GM12878 (cell line): ENCODE data around the gene H1-8. TPM values are rescaled to one million over a fixed set of nuclear protein-coding genes. Genes with fewer than 3 reads are reported as not detected.

ENCODE experiments used
- ATAC-seq: fragments of 200-7000 bp; cut with Tn5 transposase; 3 replicates; pipeline ENCODE4 v1.9.1; 2020; ENCODE audit warnings: mild to moderate bottlenecking, moderate library complexity
- BruUV-seq: library from RNA; stranded (reverse); fragments of 400-500 nt; replicated peaks from 2 replicates; lab custom pipeline; 2021; lab: Mats Ljungman, UMichigan
- CTCF ChIA-PET: fragments of 300-600 bp; sonication (Branson Sonifier 250); formaldehyde crosslinking; extraction: SDS; loops from one replicate; lab custom pipeline; 2021; ENCODE audit warnings: inconsistent platforms; lab: Yijun Ruan, JAX
- POLR2A ChIA-PET: fragments of 350-600 bp; formaldehyde crosslinking; extraction: SDS; loops from one replicate; lab custom pipeline; 2021; ENCODE audit warnings: inconsistent platforms; lab: Charles Lee
- RAD21 ChIA-PET: fragments of 300-600 bp; sonication (Branson Sonifier 250); formaldehyde crosslinking; loops from one replicate; lab custom pipeline; 2023; ENCODE audit warnings: antibody characterized with exemption; ENCODE audit not compliant: unreplicated experiment; lab: Charles Lee
- SMC1A ChIA-PET: fragments of 300-600 bp; sonication (Branson Sonifier 250); formaldehyde crosslinking; loops from one replicate; lab custom pipeline; 2023; ENCODE audit not compliant: unreplicated experiment, uncharacterized antibody; lab: Charles Lee
- DNase-seq: peaks from one replicate; pipeline ENCODE4 v3.0.0-alpha.2; 2011; ENCODE audit warnings: low read depth, low spot score
- FAIRE-seq: peaks from 3 replicates; lab custom pipeline; 2011; peaks lifted over from hg19 to GRCh38; lab: Jason Lieb, UNC
- H2AFZ ChIP-seq: 2 replicates; pipeline ENCODE4 v1.6.0; 2011; ENCODE audit warnings: low read depth, low read length, control low read depth; ENCODE audit not compliant: control insufficient read depth
- H3K27ac ChIP-seq: 2 replicates; pipeline ENCODE4 v1.5.1; 2011; ENCODE audit warnings: control low read depth; ENCODE audit not compliant: control insufficient read depth, insufficient read depth
- H3K27me3 ChIP-seq, 2 experiments: replicated peaks in 1 of 2; 2 replicates each; pipeline versions ENCODE4 v1.6.0 to v1.6.1; 2011; ENCODE audit warnings: low read length in 1 of 2; ENCODE audit not compliant: control insufficient read depth in 2 of 2, insufficient read depth in 2 of 2
- H3K36me3 ChIP-seq, 2 experiments: 2 replicates each; pipeline ENCODE4 v1.5.1; 2011; ENCODE audit warnings: low read length in 1 of 2; ENCODE audit not compliant: control insufficient read depth in 2 of 2, insufficient read depth in 2 of 2
- H3K4me1 ChIP-seq: 2 replicates; pipeline ENCODE4 v1.6.1; 2011; ENCODE audit warnings: mild to moderate bottlenecking, low read length, moderate library complexity, mixed read lengths; ENCODE audit not compliant: control insufficient read depth, insufficient read depth
- H3K4me2 ChIP-seq: 2 replicates; pipeline ENCODE4 v1.6.0; 2011; ENCODE audit warnings: control low read depth; ENCODE audit not compliant: control insufficient read depth, insufficient read depth
- H3K4me3 ChIP-seq: fragments of 200-600 bp; sonication (generic); 2 replicates; pipeline ENCODE4 v1.5.1; 2016
- H3K79me2 ChIP-seq: 2 replicates; pipeline ENCODE4 v1.6.0; 2011; ENCODE audit warnings: low read length; ENCODE audit not compliant: control insufficient read depth, insufficient read depth
- H3K9ac ChIP-seq: 2 replicates; pipeline ENCODE4 v1.8.0; 2011; ENCODE audit warnings: low read length, control low read depth, mixed read lengths; ENCODE audit not compliant: control insufficient read depth, insufficient read depth
- H3K9me3 ChIP-seq: replicated peaks from 3 replicates; pipeline ENCODE4 v1.5.1; 2011; ENCODE audit warnings: mild to moderate bottlenecking, low read length; ENCODE audit not compliant: control insufficient read depth, insufficient read depth
- H4K20me1 ChIP-seq: 2 replicates; pipeline ENCODE4 v1.6.0; 2011; ENCODE audit not compliant: control insufficient read depth, insufficient read depth
- ASH2L ChIP-seq: fragments of 300-600, 200-600 bp; sonication (generic); IDR thresholded peaks from 2 replicates; pipeline ENCODE4 v1.6.1; 2017; ENCODE audit warnings: low read depth, mild to moderate bottlenecking, borderline replicate concordance
- BCL3 ChIP-seq: IDR thresholded peaks from 2 replicates; pipeline ENCODE4 v1.6.1; 2011; ENCODE audit warnings: borderline replicate concordance, low read depth, mild to moderate bottlenecking, moderate library complexity, low read length; ENCODE audit not compliant: insufficient read depth, poor library complexity, severe bottlenecking
- CBX3 ChIP-seq: fragments of 200-600 bp; sonication (generic); IDR thresholded peaks from 2 replicates; pipeline ENCODE4 v1.6.1; 2016; ENCODE audit warnings: low read depth, borderline replicate concordance
- CHD2 ChIP-seq: IDR thresholded peaks from 2 replicates; pipeline ENCODE4 v1.6.1; 2011; ENCODE audit warnings: low read depth, low read length, improper control_type of control experiment, borderline replicate concordance
- E4F1 ChIP-seq: fragments of 450-650 bp; IDR thresholded peaks from 2 replicates; pipeline ENCODE4 v1.6.1; 2018; ENCODE audit warnings: borderline replicate concordance, mild to moderate bottlenecking; ENCODE audit not compliant: partially characterized antibody
- ESRRA ChIP-seq: IDR thresholded peaks from 2 replicates; pipeline ENCODE4 v1.6.1; 2012; ENCODE audit warnings: mild to moderate bottlenecking, low read length, improper control_type of control experiment
- HDGF ChIP-seq: fragments of 450-650 bp; IDR thresholded peaks from 2 replicates; pipeline ENCODE4 v1.6.1; 2016; ENCODE audit warnings: antibody characterized with exemption
- MAX ChIP-seq: IDR thresholded peaks from 2 replicates; pipeline ENCODE4 v1.6.1; 2012; ENCODE audit warnings: low read depth, low read length, improper control_type of control experiment
- RCOR1 ChIP-seq: conservative IDR thresholded peaks from 2 replicates; pipeline ENCODE4 v1.6.1; 2012; ENCODE audit warnings: low read depth, low read length, improper control_type of control experiment
- RUNX3 ChIP-seq: IDR thresholded peaks from 2 replicates; pipeline ENCODE4 v1.6.1; 2012; ENCODE audit warnings: low read length, inconsistent platforms
- SIX5 ChIP-seq: IDR thresholded peaks from 2 replicates; pipeline ENCODE4 v1.6.1; 2011; ENCODE audit warnings: mild to moderate bottlenecking, low read depth, low read length, moderate library complexity; ENCODE audit not compliant: severe bottlenecking
- SMAD1 ChIP-seq: fragments of 450-650 bp; IDR thresholded peaks from 2 replicates; pipeline ENCODE4 v1.6.1; 2018; ENCODE audit warnings: mild to moderate bottlenecking, low read depth; ENCODE audit not compliant: partially characterized antibody
- TCF7 ChIP-seq: IDR thresholded peaks from 2 replicates; pipeline ENCODE4 v1.6.1; 2014; ENCODE audit warnings: antibody characterized with exemption, borderline replicate concordance
- ZBTB11 ChIP-seq: fragments of 450-650 bp; formaldehyde crosslinking; IDR thresholded peaks from 2 replicates; pipeline ENCODE4 v1.5.0; 2022; ENCODE audit warnings: mild to moderate bottlenecking, missing genetic modification characterization
- WGBS: methylation state at CpG from one replicate; pipeline ENCODE4 v1.1.6; 2016; ENCODE audit warnings: low lambda C conversion rate; ENCODE audit not compliant: insufficient replicate concordance, insufficient coverage; ENCODE audit errors: missing lambda C conversion rate; 5-methylcytosine and 5-hydroxymethylcytosine counted together
- in situ Hi-C: fragments of 300-500 bp; cut with MboI; formaldehyde crosslinking; loops from 9 replicates; pipeline ENCODE4 v1.14.3; 2018; ENCODE audit warnings: mixed read lengths
- intact Hi-C: fragments of 100-400 bp; cut with micrococcal nuclease; formaldehyde crosslinking; loops from one replicate; pipeline ENCODE4 v1.14.2; 2022; ENCODE audit not compliant: unreplicated experiment
- polyA plus RNA-seq, 11 experiments: library from polyadenylated mRNA; depleted of rRNA in 4 of 11; unstranded in 6 of 11; stranded (reverse) in 5 of 11; fragments of >200 nt; fragmentation: Nextera tagmentation in 4 of 11; fragmentation: Illumina TruSeq in 1 of 11; extraction: Ambion mirVana in 4 of 11; extraction: Trizol in 1 of 11; gene quantifications; 1 replicate in 1 of 11; 2 replicates in 10 of 11; pipeline versions ENCODE4 v1.2.1 to v1.2.3, GENCODE V29; 2011 to 2016; ENCODE audit warnings: inconsistent platforms in 2 of 11, missing spikeins in 2 of 11, low read depth in 1 of 11
- total RNA-seq, 4 experiments: library from RNA; depleted of rRNA in 3 of 4; stranded (reverse); fragments of >200 nt in 3 of 4; fragmentation: Illumina TruSeq in 1 of 4; extraction: Trizol in 1 of 4; gene quantifications; 2 replicates each; pipeline versions ENCODE4 v1.2.1 to v1.2.3, GENCODE V29; 2013 to 2021

Gene H1-8
- total and polyA plus RNA-seq, 10 of the 15 experiments (the other 5 are each of a cell fraction or from before 2014, with no cell fraction given): not detected

- intact Hi-C loops (no loop called here), in situ Hi-C loops (no loop called here)
- ATAC-seq (no peak), FAIRE-seq (no peak), DNase-seq (no peak)
- Histone ChIP-seq H2AFZ (no peak overlapping the region), H3K27ac (no peak overlapping the region), H4K20me1 (no peaks in the 10 kb centered on the region), H3K4me3 (no peak overlapping the region), H3K4me1 (no peaks in the 10 kb centered on the region), H3K9ac (no peak overlapping the region), H3K79me2 (no peaks in the 10 kb centered on the region), H3K27me3 (no peaks in the 10 kb centered on the region; a peak in 1 of 4 replicates), H3K4me2 (no peak overlapping the region), H3K36me3 (no peaks in the 10 kb centered on the region), H3K9me3 (no peaks in the 10 kb centered on the region)
- SMC1A ChIA-PET: interaction anchor here (1.8 kb wide), 1 partner anchor 10 kb away, joined by 11 read pairs; no protein-coding TSS in a partner anchor
- 94% methylated on average over 1 of the region's 1 CpG for WGBS
- CTCF ChIA-PET: interaction anchor here (1.1 to 1.2 kb wide), 3 partner anchors 9 to 294 kb away, joined by 4 to 6 read pairs (median 5); no protein-coding TSS in a partner anchor
- BruUV-seq: no TSS peak
- POLR2A ChIA-PET: interaction anchor here (0.6 to 1.5 kb wide), 3 partner anchors 13 to 141 kb away, joined by 3 to 5 read pairs (median 3); no protein-coding TSS in a partner anchor
- TF ChIP-seq CBX3: no peak
- no peak for TF ChIP-seq ESRRA
- no peak for TF ChIP-seq ASH2L
- no peak for TF ChIP-seq MAX
- no peak for TF ChIP-seq HDGF
- no peak for TF ChIP-seq ZBTB11 (CRISPR knock-in tag)
- TF ChIP-seq SMAD1: no peak
- no peak for TF ChIP-seq TCF7
- no peak for TF ChIP-seq RUNX3
- no peak for TF ChIP-seq RCOR1
- no peak for TF ChIP-seq SIX5
- TF ChIP-seq CHD2: no peak
- TF ChIP-seq E4F1: no peak
- TF ChIP-seq BCL3: no peak
- RAD21 ChIA-PET: interaction anchor here (0.6 to 2.1 kb wide), 3 partner anchors 9 to 138 kb away, joined by 3 to 7 read pairs (median 3); no protein-coding TSS in a partner anchor
Measured at GRCh38 chr3:129535075-129535474, 7.9 kb upstream of the H1-8 start.
